GM23338 (cell line): Measurements from ENCODE around the gene DLGAP4. TPM values are rescaled to one million over a fixed set of nuclear protein-coding genes. Genes with fewer than 3 reads are reported as not detected.
A peak's percentile ranks its signal among the peaks of the same experiment; 100 is the strongest.

Experiments
- ATAC-seq: fragments of 200-7000 bp; cut with Tn5 transposase; 3 replicates; pipeline ENCODE4 v1.9.1; 2020
- DNase-seq: peaks from one replicate; pipeline ENCODE4 v3.0.0-alpha.2; 2015; ENCODE audit warnings: low spot score
- H2AFZ ChIP-seq: fragments of 200-600 bp; sonication (generic); 2 replicates; pipeline ENCODE4 v1.8.0; 2016; ENCODE audit warnings: antibody characterized with exemption, mild to moderate bottlenecking, moderate library complexity
- H3F3A ChIP-seq: fragments of 200-600 bp; sonication (generic); replicated peaks from 2 replicates; pipeline ENCODE4 v1.8.0; 2017; ENCODE audit warnings: antibody characterized with exemption, mixed run types, low read depth
- H3K27ac ChIP-seq: fragments of 200-600 bp; sonication (generic); 2 replicates; pipeline ENCODE4 v1.6.1; 2016; ENCODE audit warnings: low read depth
- H3K27me3 ChIP-seq: fragments of 200-600 bp; sonication (generic); 2 replicates; pipeline ENCODE4 v1.8.0; 2016; ENCODE audit warnings: mild to moderate bottlenecking, mixed run types, moderate library complexity; ENCODE audit not compliant: insufficient read depth
- H3K36me3 ChIP-seq: fragments of 200-600 bp; sonication (generic); 2 replicates; pipeline ENCODE4 v1.8.0; 2016; ENCODE audit warnings: mild to moderate bottlenecking; ENCODE audit not compliant: insufficient read depth
- H3K4me1 ChIP-seq: fragments of 200-600 bp; sonication (generic); 2 replicates; pipeline ENCODE4 v1.8.0; 2016; ENCODE audit warnings: mild to moderate bottlenecking, moderate library complexity; ENCODE audit not compliant: insufficient read depth
- H3K4me2 ChIP-seq: fragments of 200-600 bp; sonication (generic); 2 replicates; pipeline ENCODE4 v1.7.1; 2017; ENCODE audit warnings: mixed run types
- H3K4me3 ChIP-seq: fragments of 200-600 bp; sonication (generic); 2 replicates; pipeline ENCODE4 v1.6.1; 2016; ENCODE audit warnings: mixed run types
- H3K79me2 ChIP-seq: fragments of 200-600 bp; sonication (generic); replicated peaks from 2 replicates; pipeline ENCODE4 v1.8.0; 2017; ENCODE audit warnings: mild to moderate bottlenecking; ENCODE audit not compliant: insufficient read depth
- H3K9me2 ChIP-seq: fragments of 200-600 bp; sonication (generic); 2 replicates; pipeline ENCODE4 v1.8.0; 2017; ENCODE audit not compliant: insufficient read depth
- H4K20me1 ChIP-seq: fragments of 200-600 bp; sonication (generic); replicated peaks from 2 replicates; pipeline ENCODE4 v1.8.0; 2017; ENCODE audit warnings: mild to moderate bottlenecking; ENCODE audit not compliant: insufficient read depth
- H3K27ac Mint-ChIP-seq: 2 replicates; pipeline ENCODE4 v1.8.0; 2020; ENCODE audit warnings: inconsistent platforms, mild to moderate bottlenecking, moderate library complexity, mixed read lengths
- H3K27me3 Mint-ChIP-seq: 3 replicates; pipeline ENCODE4 v1.8.0; 2022; ENCODE audit warnings: low read depth, mild to moderate bottlenecking, moderate library complexity, mixed read lengths, inconsistent platforms; ENCODE audit not compliant: insufficient read depth, poor library complexity
- H3K36me3 Mint-ChIP-seq: 3 replicates; pipeline ENCODE4 v1.8.0; 2021; ENCODE audit warnings: low read depth, mild to moderate bottlenecking, inconsistent platforms, moderate library complexity, mixed read lengths
- H3K4me1 Mint-ChIP-seq: 3 replicates; pipeline ENCODE4 v1.8.0; 2020; ENCODE audit warnings: mild to moderate bottlenecking, inconsistent platforms, mixed read lengths
- H3K4me3 Mint-ChIP-seq: 3 replicates; pipeline ENCODE4 v1.8.0; 2021; ENCODE audit warnings: moderate library complexity, mild to moderate bottlenecking, inconsistent platforms, mixed read lengths
- H3K9me3 Mint-ChIP-seq: 3 replicates; pipeline ENCODE4 v1.8.0; 2020; ENCODE audit warnings: moderate library complexity, mild to moderate bottlenecking, inconsistent platforms, mixed read lengths
- CREB1 ChIP-seq: fragments of 250-450 bp; sonication (Bioruptor Pico); IDR thresholded peaks from 2 replicates; pipeline ENCODE4 v1.5.0; 2020; ENCODE audit warnings: low read depth, mild to moderate bottlenecking, moderate library complexity
- CTCF ChIP-seq, 2 experiments: fragments of 200-600 bp in 1 of 2; sonication (generic) in 1 of 2; conservative IDR thresholded peaks; 2 replicates each; pipeline versions ENCODE4 v1.5.1 to v1.6.1; 2016 to 2017; ENCODE audit warnings: antibody characterized with exemption in 2 of 2, low read depth in 2 of 2, mild to moderate bottlenecking in 2 of 2, moderate library complexity in 1 of 2
- EZH2 ChIP-seq: fragments of 200-600 bp; sonication (generic); IDR thresholded peaks from one replicate; pipeline ENCODE4 v1.8.0; 2017; ENCODE audit warnings: antibody characterized with exemption, mild to moderate bottlenecking, low read depth; ENCODE audit not compliant: unreplicated experiment
- EZH2phosphoT487 ChIP-seq: fragments of 200-600 bp; sonication (generic); IDR thresholded peaks from one replicate; pipeline ENCODE4 v1.8.1; 2018; ENCODE audit warnings: antibody characterized with exemption; ENCODE audit not compliant: unreplicated experiment
- JUNB ChIP-seq: IDR thresholded peaks from one replicate; pipeline ENCODE4 v1.6.1; 2016; ENCODE audit warnings: antibody characterized with exemption; ENCODE audit not compliant: unreplicated experiment
- NANOG ChIP-seq: IDR thresholded peaks from 2 replicates; pipeline ENCODE4 v1.6.1; 2016; ENCODE audit warnings: antibody characterized with exemption, borderline replicate concordance
- POLR2AphosphoS5 ChIP-seq: IDR thresholded peaks from 2 replicates; pipeline ENCODE4 v1.6.1; 2016; ENCODE audit warnings: antibody characterized with exemption, low read depth
- REST ChIP-seq: IDR thresholded peaks from one replicate; pipeline ENCODE4 v1.6.1; 2018; ENCODE audit warnings: antibody characterized with exemption; ENCODE audit not compliant: unreplicated experiment
- STAT1 ChIP-seq: IDR thresholded peaks from one replicate; pipeline ENCODE4 v1.6.1; 2016; ENCODE audit warnings: antibody characterized with exemption; ENCODE audit not compliant: unreplicated experiment
- ZNF114 ChIP-seq: fragments of 250-450 bp; sonication (Bioruptor Pico); IDR thresholded peaks from 2 replicates; pipeline ENCODE4 v1.5.0; 2020; ENCODE audit warnings: mild to moderate bottlenecking, moderate library complexity
- ZNF331 ChIP-seq: fragments of 250-450 bp; sonication (Bioruptor Pico); IDR thresholded peaks from 2 replicates; pipeline ENCODE4 v1.5.0; 2020; ENCODE audit warnings: low read depth, mild to moderate bottlenecking, moderate library complexity
- polyA plus RNA-seq: library from polyadenylated mRNA; unstranded; fragments of >200 nt; fragmentation: Nextera tagmentation; extraction: Ambion mirVana; gene quantifications from 2 replicates; pipeline ENCODE4 v1.2.1, GENCODE V29; 2016
- total RNA-seq: library from RNA; depleted of rRNA; stranded (reverse); fragments of >200 nt; shearing (Covaris generic); gene quantifications from 2 replicates; pipeline ENCODE4 v1.2.3, GENCODE V29; 2014
- TF ChIP-seq, protein P1 (sequence below): IDR thresholded peaks from 2 replicates; pipeline ENCODE4 v1.6.1; 2016; ENCODE audit warnings: antibody characterized with exemption
- TF ChIP-seq, protein P2 (sequence below): fragments of 250-450 bp; sonication (Bioruptor Pico); IDR thresholded peaks from 2 replicates; pipeline ENCODE4 v1.5.0; 2020; ENCODE audit warnings: mild to moderate bottlenecking, moderate library complexity

Gene DLGAP4
- total and polyA plus RNA-seq, 2 experiments from 2014 or later: 46.1 to 52.2 TPM

DNA sequence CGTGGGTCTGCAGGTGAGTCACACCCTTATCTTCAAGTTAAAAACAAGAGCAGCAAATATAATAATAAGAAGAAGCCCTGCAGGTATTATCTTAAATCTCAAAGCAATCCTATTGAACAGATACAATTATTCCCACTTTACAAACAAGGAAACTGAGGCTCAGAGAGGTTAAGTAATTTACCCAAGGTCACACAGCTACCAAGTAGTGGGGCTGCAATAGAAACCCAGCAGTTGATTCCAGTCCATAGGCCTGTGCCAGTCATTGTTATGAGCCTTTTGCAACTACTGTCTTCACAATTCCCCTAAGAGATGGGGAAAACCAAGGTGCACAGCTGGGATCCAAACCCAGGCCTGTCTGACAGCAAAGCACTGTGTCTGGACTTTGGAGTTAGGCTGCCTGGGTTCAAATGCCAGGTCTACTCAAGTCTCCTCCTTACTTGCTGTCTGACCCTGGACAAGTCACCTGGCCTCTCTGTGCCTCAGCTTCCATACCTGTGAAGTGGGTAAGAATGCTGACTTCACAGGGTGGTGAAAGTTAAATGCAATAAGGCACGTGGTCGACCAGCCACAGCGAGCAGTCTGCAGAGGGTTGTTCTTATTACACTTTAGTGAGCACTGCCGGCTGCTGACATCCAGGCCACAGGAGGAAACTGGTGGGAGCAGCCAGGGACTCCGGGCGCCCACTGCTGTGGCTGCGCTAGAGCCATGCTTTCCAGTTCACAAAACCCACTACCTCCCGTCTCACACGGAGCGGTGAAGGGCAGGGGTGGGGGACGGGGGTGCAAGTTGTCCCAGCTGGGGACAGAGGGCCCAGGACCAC lies 241.3 kb downstream of the DLGAP4 start:
- Histone ChIP-seq H3K9me2 (no peaks in the 10 kb centered on the region), H3F3A (peaks cover 15% of the 10 kb centered on the region; the same call in 1 of the 2 replicates), H3K27ac (no peak overlapping the region), H3K4me1 (peaks cover 5% of the 10 kb centered on the region), H3K27me3 (no peaks in the 10 kb centered on the region), H2AFZ (no peak overlapping the region), H3K4me3 (no peak overlapping the region), H4K20me1 (peaks cover 4% of the 10 kb centered on the region), H3K36me3 (no peaks in the 10 kb centered on the region), H3K4me2 (no peak overlapping the region), H3K79me2 (peaks cover 13% of the 10 kb centered on the region)
- Mint-ChIP-seq H3K4me3 (no peak overlapping the region), H3K9me3 (no peaks in the 10 kb centered on the region), H3K27ac (no peak overlapping the region), H3K27me3 (peaks cover 10% of the 10 kb centered on the region), H3K4me1 (peaks cover 22% of the 10 kb centered on the region), H3K36me3 (peaks cover 28% of the 10 kb centered on the region)
- peak; percentile 3; the same call in 1 of the 3 replicates for ATAC-seq
- TF ChIP-seq CREB1 (CRISPR knock-in tag) (no peak), REST (no peak), NANOG (no peak), CTCF (conservative IDR thresholded peaks at IDR 0.05; ENCODE audit: low read depth in 2 of 2) (no peak), ZNF114 (no peak), EZH2phosphoT487 (no peak), JUNB (no peak), ZNF331 (CRISPR knock-in tag) (no peak), POLR2AphosphoS5 (no peak), STAT1 (no peak), EZH2 (no peak)
- TF ChIP-seq, protein P1, sequence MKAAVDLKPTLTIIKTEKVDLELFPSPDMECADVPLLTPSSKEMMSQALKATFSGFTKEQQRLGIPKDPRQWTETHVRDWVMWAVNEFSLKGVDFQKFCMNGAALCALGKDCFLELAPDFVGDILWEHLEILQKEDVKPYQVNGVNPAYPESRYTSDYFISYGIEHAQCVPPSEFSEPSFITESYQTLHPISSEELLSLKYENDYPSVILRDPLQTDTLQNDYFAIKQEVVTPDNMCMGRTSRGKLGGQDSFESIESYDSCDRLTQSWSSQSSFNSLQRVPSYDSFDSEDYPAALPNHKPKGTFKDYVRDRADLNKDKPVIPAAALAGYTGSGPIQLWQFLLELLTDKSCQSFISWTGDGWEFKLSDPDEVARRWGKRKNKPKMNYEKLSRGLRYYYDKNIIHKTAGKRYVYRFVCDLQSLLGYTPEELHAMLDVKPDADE: no peak
- TF ChIP-seq, protein P2, sequence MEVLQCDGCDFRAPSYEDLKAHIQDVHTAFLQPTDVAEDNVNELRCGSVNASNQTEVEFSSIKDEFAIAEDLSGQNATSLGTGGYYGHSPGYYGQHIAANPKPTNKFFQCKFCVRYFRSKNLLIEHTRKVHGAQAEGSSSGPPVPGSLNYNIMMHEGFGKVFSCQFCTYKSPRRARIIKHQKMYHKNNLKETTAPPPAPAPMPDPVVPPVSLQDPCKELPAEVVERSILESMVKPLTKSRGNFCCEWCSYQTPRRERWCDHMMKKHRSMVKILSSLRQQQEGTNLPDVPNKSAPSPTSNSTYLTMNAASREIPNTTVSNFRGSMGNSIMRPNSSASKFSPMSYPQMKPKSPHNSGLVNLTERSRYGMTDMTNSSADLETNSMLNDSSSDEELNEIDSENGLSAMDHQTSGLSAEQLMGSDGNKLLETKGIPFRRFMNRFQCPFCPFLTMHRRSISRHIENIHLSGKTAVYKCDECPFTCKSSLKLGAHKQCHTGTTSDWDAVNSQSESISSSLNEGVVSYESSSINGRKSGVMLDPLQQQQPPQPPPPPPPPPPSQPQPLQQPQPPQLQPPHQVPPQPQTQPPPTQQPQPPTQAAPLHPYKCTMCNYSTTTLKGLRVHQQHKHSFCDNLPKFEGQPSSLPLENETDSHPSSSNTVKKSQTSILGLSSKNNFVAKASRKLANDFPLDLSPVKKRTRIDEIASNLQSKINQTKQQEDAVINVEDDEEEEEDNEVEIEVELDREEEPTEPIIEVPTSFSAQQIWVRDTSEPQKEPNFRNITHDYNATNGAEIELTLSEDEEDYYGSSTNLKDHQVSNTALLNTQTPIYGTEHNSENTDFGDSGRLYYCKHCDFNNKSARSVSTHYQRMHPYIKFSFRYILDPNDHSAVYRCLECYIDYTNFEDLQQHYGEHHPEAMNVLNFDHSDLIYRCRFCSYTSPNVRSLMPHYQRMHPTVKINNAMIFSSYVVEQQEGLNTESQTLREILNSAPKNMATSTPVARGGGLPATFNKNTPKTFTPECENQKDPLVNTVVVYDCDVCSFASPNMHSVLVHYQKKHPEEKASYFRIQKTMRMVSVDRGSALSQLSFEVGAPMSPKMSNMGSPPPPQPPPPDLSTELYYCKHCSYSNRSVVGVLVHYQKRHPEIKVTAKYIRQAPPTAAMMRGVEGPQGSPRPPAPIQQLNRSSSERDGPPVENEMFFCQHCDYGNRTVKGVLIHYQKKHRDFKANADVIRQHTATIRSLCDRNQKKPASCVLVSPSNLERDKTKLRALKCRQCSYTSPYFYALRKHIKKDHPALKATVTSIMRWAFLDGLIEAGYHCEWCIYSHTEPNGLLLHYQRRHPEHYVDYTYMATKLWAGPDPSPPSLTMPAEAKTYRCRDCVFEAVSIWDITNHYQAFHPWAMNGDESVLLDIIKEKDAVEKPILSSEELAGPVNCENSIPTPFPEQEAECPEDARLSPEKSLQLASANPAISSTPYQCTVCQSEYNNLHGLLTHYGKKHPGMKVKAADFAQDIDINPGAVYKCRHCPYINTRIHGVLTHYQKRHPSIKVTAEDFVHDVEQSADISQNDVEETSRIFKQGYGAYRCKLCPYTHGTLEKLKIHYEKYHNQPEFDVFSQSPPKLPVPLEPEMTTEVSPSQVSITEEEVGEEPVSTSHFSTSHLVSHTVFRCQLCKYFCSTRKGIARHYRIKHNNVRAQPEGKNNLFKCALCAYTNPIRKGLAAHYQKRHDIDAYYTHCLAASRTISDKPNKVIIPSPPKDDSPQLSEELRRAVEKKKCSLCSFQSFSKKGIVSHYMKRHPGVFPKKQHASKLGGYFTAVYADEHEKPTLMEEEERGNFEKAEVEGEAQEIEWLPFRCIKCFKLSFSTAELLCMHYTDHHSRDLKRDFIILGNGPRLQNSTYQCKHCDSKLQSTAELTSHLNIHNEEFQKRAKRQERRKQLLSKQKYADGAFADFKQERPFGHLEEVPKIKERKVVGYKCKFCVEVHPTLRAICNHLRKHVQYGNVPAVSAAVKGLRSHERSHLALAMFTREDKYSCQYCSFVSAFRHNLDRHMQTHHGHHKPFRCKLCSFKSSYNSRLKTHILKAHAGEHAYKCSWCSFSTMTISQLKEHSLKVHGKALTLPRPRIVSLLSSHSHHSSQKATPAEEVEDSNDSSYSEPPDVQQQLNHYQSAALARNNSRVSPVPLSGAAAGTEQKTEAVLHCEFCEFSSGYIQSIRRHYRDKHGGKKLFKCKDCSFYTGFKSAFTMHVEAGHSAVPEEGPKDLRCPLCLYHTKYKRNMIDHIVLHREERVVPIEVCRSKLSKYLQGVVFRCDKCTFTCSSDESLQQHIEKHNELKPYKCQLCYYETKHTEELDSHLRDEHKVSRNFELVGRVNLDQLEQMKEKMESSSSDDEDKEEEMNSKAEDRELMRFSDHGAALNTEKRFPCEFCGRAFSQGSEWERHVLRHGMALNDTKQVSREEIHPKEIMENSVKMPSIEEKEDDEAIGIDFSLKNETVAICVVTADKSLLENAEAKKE (CRISPR knock-in tag): no peak
- no peak for DNase-seq
